K562 (cell line): ENCODE results near the gene PRAMEF20. TPM values are rescaled to one million over a fixed set of nuclear protein-coding genes. Genes with fewer than 3 reads are reported as not detected.

Experiments
- ATAC-seq: fragments of 200-7000 bp; cut with Tn5 transposase; 3 replicates; pipeline ENCODE4 v1.9.1; 2020; ENCODE audit warnings: moderate library complexity
- BruUV-seq: library from RNA; stranded (reverse); fragments of 400-500 nt; replicated peaks from 2 replicates; lab custom pipeline; 2021; lab: Mats Ljungman, UMichigan
- CTCF ChIA-PET: fragments of 300-600 bp; formaldehyde crosslinking; extraction: SDS; loops from one replicate; lab custom pipeline; 2021; ENCODE audit warnings: low intra/inter-chr PET ratio; lab: Yijun Ruan, JAX
- POLR2A ChIA-PET: fragments of 300-600, 350-650 bp; sonication (Branson Sonifier 250); formaldehyde crosslinking; extraction: SDS; loops from one replicate; lab custom pipeline; 2021; ENCODE audit warnings: antibody characterized with exemption, inconsistent platforms; lab: Yijun Ruan, JAX
- DNase-seq, 4 experiments: peaks; one replicate each; pipeline versions ENCODE4 v3.0.0 to v3.0.0-alpha.2; 2011 to 2018; ENCODE audit warnings: low spot score in 3 of 4, mixed read lengths in 3 of 4; ENCODE audit errors: extremely low read depth in 1 of 4
- FAIRE-seq: peaks from 2 replicates; lab custom pipeline; 2011; peaks lifted over from hg19 to GRCh38; lab: Jason Lieb, UNC
- H2AFZ ChIP-seq: 2 replicates; pipeline ENCODE4 v1.6.0; 2011; ENCODE audit warnings: low read depth, low read length, control low read depth, inconsistent platforms
- H3K27ac ChIP-seq: fragments of 200-600 bp; 3 replicates; pipeline ENCODE4 v1.8.0; 2011; ENCODE audit warnings: low read depth, mild to moderate bottlenecking, control low read depth, inconsistent platforms, low read length, moderate library complexity, mixed read lengths; ENCODE audit errors: extremely low read depth
- H3K27me3 ChIP-seq, 2 experiments: fragments of 300-600 bp in 1 of 2; 2 replicates in 1 of 2; 3 replicates in 1 of 2; pipeline versions ENCODE4 v1.6.0 to v1.8.0; 2011; ENCODE audit warnings: inconsistent platforms in 2 of 2, low read length in 2 of 2, mild to moderate bottlenecking in 1 of 2, mixed read lengths in 1 of 2, moderate library complexity in 1 of 2; ENCODE audit not compliant: control insufficient read depth in 2 of 2, insufficient read depth in 2 of 2
- H3K36me3 ChIP-seq: fragments of 300-600 bp; 3 replicates; pipeline ENCODE4 v1.8.0; 2011; ENCODE audit warnings: mild to moderate bottlenecking, low read length, inconsistent platforms; ENCODE audit not compliant: control insufficient read depth, insufficient read depth
- H3K4me1 ChIP-seq, 2 experiments: fragments of 200-600 bp in 1 of 2; replicated peaks in 1 of 2; 2 replicates in 1 of 2; 3 replicates in 1 of 2; pipeline versions ENCODE4 v1.5.1 to v1.8.0; 2011; ENCODE audit warnings: inconsistent platforms in 2 of 2, low read length in 2 of 2, mild to moderate bottlenecking in 1 of 2, mixed read lengths in 1 of 2, moderate library complexity in 1 of 2; ENCODE audit not compliant: control insufficient read depth in 2 of 2, insufficient read depth in 2 of 2
- H3K4me2 ChIP-seq: 2 replicates; pipeline ENCODE4 v1.6.1; 2011; ENCODE audit warnings: low read length, control low read depth, inconsistent platforms, mixed read lengths; ENCODE audit not compliant: insufficient read depth
- H3K4me3 ChIP-seq: fragments of 200-600 bp; sonication (generic), shearing (Covaris generic); 2 replicates; pipeline ENCODE4 v1.5.1; 2016; ENCODE audit warnings: control low read depth, inconsistent platforms
- H3K79me2 ChIP-seq: fragments of 200-600 bp; 3 replicates; pipeline ENCODE4 v1.8.0; 2011; ENCODE audit warnings: low read length, inconsistent platforms; ENCODE audit not compliant: control insufficient read depth, insufficient read depth
- H3K9ac ChIP-seq, 2 experiments: 2 replicates each; pipeline versions ENCODE4 v1.6.0 to v1.6.1; 2011; ENCODE audit warnings: low read depth in 2 of 2, low read length in 2 of 2, control low read depth in 1 of 2, inconsistent platforms in 1 of 2, mild to moderate bottlenecking in 1 of 2, mixed read lengths in 1 of 2; ENCODE audit not compliant: insufficient read depth in 1 of 2
- H3K9me1 ChIP-seq: one replicate; pipeline ENCODE4 v1.6.0; 2011; ENCODE audit warnings: inconsistent platforms, mild to moderate bottlenecking, low read length, moderate library complexity; ENCODE audit not compliant: control insufficient read depth, insufficient read depth
- H3K9me3 ChIP-seq: replicated peaks from 2 replicates; pipeline ENCODE4 v1.5.1; 2011; ENCODE audit warnings: low read depth, low read length, inconsistent platforms; ENCODE audit not compliant: control insufficient read depth, insufficient read depth
- H4K20me1 ChIP-seq: replicated peaks from 2 replicates; pipeline ENCODE4 v1.6.1; 2011; ENCODE audit warnings: low read length, inconsistent platforms, mixed read lengths; ENCODE audit not compliant: control insufficient read depth, insufficient read depth
- CREB1 ChIP-seq, 2 experiments: sonication (generic) in 1 of 2; formaldehyde crosslinking in 1 of 2; IDR thresholded peaks; 2 replicates each; pipeline versions ENCODE4 v1.6.1 to v1.8.0; 2012 to 2022; ENCODE audit warnings: inconsistent platforms in 1 of 2, mild to moderate bottlenecking in 1 of 2, missing genetic modification reagents in 1 of 2, moderate library complexity in 1 of 2
- FOXJ3 ChIP-seq: sonication (generic); formaldehyde crosslinking; IDR thresholded peaks from 2 replicates; pipeline ENCODE4 v1.4.0; 2020; ENCODE audit warnings: mild to moderate bottlenecking, missing genetic modification reagents
- GABPA ChIP-seq: fragments of 200-800 bp; sonication (Bioruptor generic); conservative IDR thresholded peaks from 2 replicates; pipeline ENCODE4 v1.6.1; 2016; ENCODE audit warnings: low read depth, missing genetic modification characterization, missing compliant biosample characterization
- MAFG ChIP-seq: fragments of 450-650 bp; conservative IDR thresholded peaks from 2 replicates; pipeline ENCODE4 v1.6.1; 2016; ENCODE audit warnings: missing genetic modification characterization, missing compliant biosample characterization
- MEIS2 ChIP-seq: fragments of 450-650 bp; IDR thresholded peaks from 2 replicates; pipeline ENCODE4 v1.6.1; 2014; ENCODE audit warnings: mild to moderate bottlenecking; ENCODE audit not compliant: partially characterized antibody
- PCBP1 ChIP-seq: fragments of 200-400 bp; formaldehyde crosslinking; IDR thresholded peaks from 2 replicates; pipeline ENCODE4 v1.6.1; 2018; ENCODE audit warnings: mild to moderate bottlenecking, low read depth, low read length; ENCODE audit not compliant: poor library complexity, severe bottlenecking
- POLR2H ChIP-seq: IDR thresholded peaks from 2 replicates; pipeline ENCODE4 v1.6.1; 2016; ENCODE audit warnings: missing genetic modification characterization, low read depth, mild to moderate bottlenecking, control low read depth, missing compliant biosample characterization, moderate library complexity
- TSC22D4 ChIP-seq: fragments of 450-650 bp; IDR thresholded peaks from 2 replicates; pipeline ENCODE4 v1.6.1; 2016; ENCODE audit warnings: missing genetic modification characterization, missing biosample characterization, control low read depth
- XRCC3 ChIP-seq: fragments of 450-650 bp; IDR thresholded peaks from 2 replicates; pipeline ENCODE4 v1.6.1; 2017; ENCODE audit warnings: mild to moderate bottlenecking, moderate library complexity
- ZEB2 ChIP-seq: fragments of 450-650 bp; IDR thresholded peaks from 2 replicates; pipeline ENCODE4 v1.6.1; 2016
- ZSCAN29 ChIP-seq: fragments of 450-650 bp; IDR thresholded peaks from 2 replicates; pipeline ENCODE4 v1.6.1; 2017
- ZSCAN32 ChIP-seq: fragments of 450-650 bp; formaldehyde crosslinking; IDR thresholded peaks from 2 replicates; pipeline ENCODE4 v1.4.0; 2020; ENCODE audit warnings: mild to moderate bottlenecking, moderate library complexity
- WGBS: fragments of 100-300 bp; shearing (Covaris generic); methylation state at CpG from one replicate; pipeline ENCODE4 v1.1.6; 2016; ENCODE audit warnings: low coverage, mixed read lengths; ENCODE audit not compliant: insufficient coverage; ENCODE audit errors: missing lambda C conversion rate; 5-methylcytosine and 5-hydroxymethylcytosine counted together
- in situ Hi-C: fragments of 300-500 bp; cut with MboI; formaldehyde crosslinking; loops from 4 replicates; pipeline ENCODE4 v1.15.0; 2018; ENCODE audit warnings: inconsistent platforms, mixed read lengths
- intact Hi-C: fragments of 100-400 bp; cut with micrococcal nuclease; formaldehyde crosslinking; loops from 2 replicates; pipeline ENCODE4 v1.14.2; 2022
- polyA plus RNA-seq, 8 experiments: library from polyadenylated mRNA; depleted of rRNA in 4 of 8; stranded (reverse) in 5 of 8; unstranded in 3 of 8; fragments of >200 nt; fragmentation: Nextera tagmentation in 2 of 8; fragmentation: Illumina TruSeq in 1 of 8; extraction: Ambion mirVana in 2 of 8; extraction: Trizol in 1 of 8; gene quantifications; 2 replicates each; pipeline versions ENCODE4 v1.2.1 to v1.2.3, GENCODE V29; 2011 to 2014; ENCODE audit warnings: inconsistent platforms in 1 of 8, missing spikeins in 1 of 8
- total RNA-seq, 7 experiments: library from RNA; depleted of rRNA in 6 of 7; stranded (reverse); fragments of >200 nt in 6 of 7; fragmentation: Illumina TruSeq in 2 of 7; extraction: Trizol in 2 of 7; gene quantifications; 2 replicates each; pipeline versions ENCODE4 v1.2.1 to v1.2.3, GENCODE V29; 2011 to 2021; ENCODE audit warnings: low replicate concordance in 1 of 7
- TF ChIP-seq, protein P1 (sequence below): fragments of 250-450 bp; sonication (Bioruptor Pico); IDR thresholded peaks from 2 replicates; pipeline ENCODE4 v1.8.0; 2021; ENCODE audit warnings: borderline replicate concordance, mild to moderate bottlenecking, moderate library complexity; ENCODE audit not compliant: poor library complexity, severe bottlenecking
- TF ChIP-seq, protein P2 (sequence below), 2 experiments: IDR thresholded peaks in 1 of 2; conservative IDR thresholded peaks in 1 of 2; 2 replicates each; pipeline ENCODE4 v1.6.1; 2016; ENCODE audit warnings: low read depth in 2 of 2, mild to moderate bottlenecking in 1 of 2, missing compliant biosample characterization in 1 of 2, missing genetic modification characterization in 1 of 2, moderate library complexity in 1 of 2
- TF ChIP-seq, protein P3 (sequence below): fragments of 450-650 bp; IDR thresholded peaks from 2 replicates; pipeline ENCODE4 v1.6.1; 2016

PRAMEF20 gene
- total and polyA plus RNA-seq, 9 of the 15 experiments (the other 6 are each of a cell fraction or from before 2014, with no cell fraction given) = not detected

DNA sequence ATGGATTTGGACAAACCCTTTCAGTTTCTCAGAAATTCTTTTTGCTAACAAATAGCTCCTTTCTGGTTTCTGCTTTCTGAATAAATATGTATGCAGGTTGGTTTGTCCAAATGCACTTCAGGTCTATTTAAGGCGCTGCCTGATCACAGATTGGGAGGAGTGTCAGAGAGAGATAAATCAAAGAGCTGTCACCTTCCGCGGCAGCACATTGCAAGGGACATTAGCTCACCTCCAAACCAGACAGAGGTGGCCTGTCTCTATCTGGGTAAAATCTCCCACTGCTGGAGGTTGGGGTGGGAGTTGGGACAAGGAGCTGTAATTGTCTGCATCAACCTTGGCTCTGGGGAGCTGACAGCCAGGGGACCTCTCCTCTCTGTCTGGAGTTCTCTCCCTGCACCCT lies 25.2 kb downstream of the PRAMEF20 start:
- Histone ChIP-seq H3K9me1 (no peaks in the 10 kb centered on the region), H4K20me1 (no peaks in the 10 kb centered on the region), H3K79me2 (no peaks in the 10 kb centered on the region), H2AFZ (no peak overlapping the region), H3K27ac (no peak overlapping the region), H3K36me3 (no peaks in the 10 kb centered on the region), H3K4me1 (peaks cover 0 to 4% of the 10 kb centered on the region in 2 experiments; a peak in 1 of 5 replicates), H3K4me3 (no peak overlapping the region), H3K9me3 (no peaks in the 10 kb centered on the region), H3K4me2 (no peak overlapping the region), H3K27me3 (peaks cover 0 to 24% of the 10 kb centered on the region in 2 experiments; a peak in 3 of 5 replicates), H3K9ac (no peak overlapping the region)
- DNase-seq (no peak), ATAC-seq (no peak), FAIRE-seq (no peak)
- 0% methylated on average over 3 of the region's 3 CpGs for WGBS
- BruUV-seq = no TSS peak
- POLR2A ChIA-PET = no interaction called here
- TF ChIP-seq ZSCAN32 (CRISPR knock-in tag) (no peak), PCBP1 (no peak), CREB1 (IDR thresholded peaks at IDR 0.05) (no peak), CREB1 (CRISPR knock-in tag; IDR thresholded peaks at IDR 0.05) (no peak), MAFG (tag) (no peak), FOXJ3 (CRISPR knock-in tag) (no peak), XRCC3 (no peak), ZEB2 (no peak), MEIS2 (peak; percentile 77), TSC22D4 (tag) (no peak), ZSCAN29 (no peak), GABPA (no peak), POLR2H (tag) (no peak)
- TF ChIP-seq, protein P1, sequence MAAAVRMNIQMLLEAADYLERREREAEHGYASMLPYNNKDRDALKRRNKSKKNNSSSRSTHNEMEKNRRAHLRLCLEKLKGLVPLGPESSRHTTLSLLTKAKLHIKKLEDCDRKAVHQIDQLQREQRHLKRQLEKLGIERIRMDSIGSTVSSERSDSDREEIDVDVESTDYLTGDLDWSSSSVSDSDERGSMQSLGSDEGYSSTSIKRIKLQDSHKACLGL (CRISPR knock-in tag) = no peak
- TF ChIP-seq, protein P2, sequence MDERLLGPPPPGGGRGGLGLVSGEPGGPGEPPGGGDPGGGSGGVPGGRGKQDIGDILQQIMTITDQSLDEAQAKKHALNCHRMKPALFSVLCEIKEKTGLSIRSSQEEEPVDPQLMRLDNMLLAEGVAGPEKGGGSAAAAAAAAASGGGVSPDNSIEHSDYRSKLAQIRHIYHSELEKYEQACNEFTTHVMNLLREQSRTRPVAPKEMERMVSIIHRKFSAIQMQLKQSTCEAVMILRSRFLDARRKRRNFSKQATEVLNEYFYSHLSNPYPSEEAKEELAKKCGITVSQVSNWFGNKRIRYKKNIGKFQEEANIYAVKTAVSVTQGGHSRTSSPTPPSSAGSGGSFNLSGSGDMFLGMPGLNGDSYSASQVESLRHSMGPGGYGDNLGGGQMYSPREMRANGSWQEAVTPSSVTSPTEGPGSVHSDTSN (CRISPR knock-in tag; IDR thresholded peaks at IDR 0.05; ENCODE audit: low read depth) = no peak
- TF ChIP-seq, protein P2 (tag; conservative IDR thresholded peaks at IDR 0.05; ENCODE audit: low read depth) = 0 out of 2 replicates have a peak, but pooled peaks have one; percentile 10
- TF ChIP-seq, protein P3, sequence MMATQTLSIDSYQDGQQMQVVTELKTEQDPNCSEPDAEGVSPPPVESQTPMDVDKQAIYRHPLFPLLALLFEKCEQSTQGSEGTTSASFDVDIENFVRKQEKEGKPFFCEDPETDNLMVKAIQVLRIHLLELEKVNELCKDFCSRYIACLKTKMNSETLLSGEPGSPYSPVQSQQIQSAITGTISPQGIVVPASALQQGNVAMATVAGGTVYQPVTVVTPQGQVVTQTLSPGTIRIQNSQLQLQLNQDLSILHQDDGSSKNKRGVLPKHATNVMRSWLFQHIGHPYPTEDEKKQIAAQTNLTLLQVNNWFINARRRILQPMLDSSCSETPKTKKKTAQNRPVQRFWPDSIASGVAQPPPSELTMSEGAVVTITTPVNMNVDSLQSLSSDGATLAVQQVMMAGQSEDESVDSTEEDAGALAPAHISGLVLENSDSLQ = peak; percentile 69
- in situ Hi-C loops = no loop called here
- intact Hi-C loops = no loop called here
- CTCF ChIA-PET = interaction anchor here (0.6 kb wide), 1 partner anchor 245 kb away, joined by 4 read pairs; no protein-coding TSS in a partner anchor
